Prostate gland (tissue), 2 donors: ENCODE data around the gene OSBP2. TPM values are rescaled to one million over a fixed set of nuclear protein-coding genes. Genes with fewer than 3 reads are reported as not detected.

ENCODE experiments used
- DNase-seq: peaks from one replicate; pipeline ENCODE4 v3.0.0-alpha.2; 2019; ENCODE audit warnings: low spot score
- H3K27ac ChIP-seq, 2 donors: fragments of 200-600 bp; sonication (generic); 2 replicates each; pipeline ENCODE4 v1.5.1; 2017 to 2019
- H3K27me3 ChIP-seq: fragments of 200-600 bp; sonication (generic); replicated peaks from 2 replicates; pipeline ENCODE4 v1.5.1; 2019; ENCODE audit not compliant: insufficient read depth
- H3K36me3 ChIP-seq, 2 donors: fragments of 200-600 bp; sonication (generic); 1 replicate in 1 of 2; 2 replicates in 1 of 2; pipeline versions ENCODE4 v1.5.1 to v1.8.1; 2017 to 2019
- H3K4me1 ChIP-seq: fragments of 200-600 bp; sonication (generic); replicated peaks from 2 replicates; pipeline ENCODE4 v1.5.1; 2019
- H3K4me3 ChIP-seq, 2 donors: fragments of 200-600 bp; sonication (generic); 2 replicates each; pipeline ENCODE4 v1.5.1; 2017 to 2019
- H3K9me3 ChIP-seq: fragments of 200-600 bp; sonication (generic); 2 replicates; pipeline ENCODE4 v1.5.1; 2017
- POLR2A ChIP-seq: fragments of 450-650 bp; IDR thresholded peaks from one replicate; pipeline ENCODE4 v1.6.1; 2016; ENCODE audit warnings: antibody characterized with exemption, mild to moderate bottlenecking
- POLR2AphosphoS5 ChIP-seq: sonication (generic); formaldehyde crosslinking; IDR thresholded peaks from one replicate; pipeline ENCODE4 v1.6.1; 2017; ENCODE audit warnings: antibody characterized with exemption
- WGBS: methylation state at CpG from one replicate; pipeline ENCODE4 v1.1.5; 2018; 5-methylcytosine and 5-hydroxymethylcytosine counted together
- intact Hi-C: fragments of 100-400 bp; cut with DNase I; formaldehyde crosslinking; loops from one replicate; pipeline ENCODE4 v1.14.2; 2022
- total RNA-seq, 2 donors: library from RNA; depleted of rRNA; stranded (reverse); fragments of >200 nt; gene quantifications; one replicate each; pipeline ENCODE4 v1.1.0, GENCODE V29; 2016
- TF ChIP-seq, protein P1 (sequence below), 4 experiments: fragments of 200-600 bp in 2 of 4; fragments of 450-650 bp in 2 of 4; sonication (generic) in 2 of 4; IDR thresholded peaks; 1 replicate in 3 of 4; 2 replicates in 1 of 4; pipeline ENCODE4 v1.5.1; 2016 to 2019; ENCODE audit warnings: antibody characterized with exemption in 4 of 4, mild to moderate bottlenecking in 2 of 4, moderate library complexity in 2 of 4

Gene OSBP2
- total RNA-seq, 2 donors from 2014 or later, result 4.5 to 16.2 TPM

DNA sequence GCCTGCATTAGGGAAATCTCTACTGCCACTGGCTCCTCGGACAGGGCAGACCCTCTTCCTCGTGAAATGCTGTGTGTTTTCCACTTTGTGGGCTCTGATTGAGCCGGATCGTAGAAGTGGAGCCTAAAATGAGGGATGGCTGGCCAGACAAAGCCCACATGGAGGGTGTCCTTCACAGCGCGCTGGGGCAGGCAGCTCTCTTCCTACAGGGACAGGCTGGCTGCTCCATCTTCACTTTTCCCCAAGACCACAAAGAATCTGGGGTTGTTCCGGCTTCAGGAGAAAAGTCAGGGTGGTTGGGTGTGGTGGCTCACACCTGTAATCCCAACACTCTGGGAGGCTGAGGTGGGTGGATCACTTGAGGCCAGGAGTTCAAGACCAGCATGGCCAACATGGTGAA lies 179.0 kb downstream of the OSBP2 start:
- no peak for DNase-seq
- Histone ChIP-seq H3K9me3 (no peaks in the 10 kb centered on the region), H3K36me3 (no peaks in the 10 kb centered on the region), H3K27me3 (no peaks in the 10 kb centered on the region), H3K27ac (no peak overlapping the region), H3K4me1 (no peaks in the 10 kb centered on the region), H3K4me3 (no peak overlapping the region)
- WGBS, result 85% methylated on average over 7 of the region's 7 CpGs
- TF ChIP-seq POLR2A (no peak), POLR2AphosphoS5 (no peak)
- TF ChIP-seq, protein P1, sequence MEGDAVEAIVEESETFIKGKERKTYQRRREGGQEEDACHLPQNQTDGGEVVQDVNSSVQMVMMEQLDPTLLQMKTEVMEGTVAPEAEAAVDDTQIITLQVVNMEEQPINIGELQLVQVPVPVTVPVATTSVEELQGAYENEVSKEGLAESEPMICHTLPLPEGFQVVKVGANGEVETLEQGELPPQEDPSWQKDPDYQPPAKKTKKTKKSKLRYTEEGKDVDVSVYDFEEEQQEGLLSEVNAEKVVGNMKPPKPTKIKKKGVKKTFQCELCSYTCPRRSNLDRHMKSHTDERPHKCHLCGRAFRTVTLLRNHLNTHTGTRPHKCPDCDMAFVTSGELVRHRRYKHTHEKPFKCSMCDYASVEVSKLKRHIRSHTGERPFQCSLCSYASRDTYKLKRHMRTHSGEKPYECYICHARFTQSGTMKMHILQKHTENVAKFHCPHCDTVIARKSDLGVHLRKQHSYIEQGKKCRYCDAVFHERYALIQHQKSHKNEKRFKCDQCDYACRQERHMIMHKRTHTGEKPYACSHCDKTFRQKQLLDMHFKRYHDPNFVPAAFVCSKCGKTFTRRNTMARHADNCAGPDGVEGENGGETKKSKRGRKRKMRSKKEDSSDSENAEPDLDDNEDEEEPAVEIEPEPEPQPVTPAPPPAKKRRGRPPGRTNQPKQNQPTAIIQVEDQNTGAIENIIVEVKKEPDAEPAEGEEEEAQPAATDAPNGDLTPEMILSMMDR (IDR thresholded peaks at IDR 0.05), result no peak
- intact Hi-C loops, result no loop called here

DNA sequence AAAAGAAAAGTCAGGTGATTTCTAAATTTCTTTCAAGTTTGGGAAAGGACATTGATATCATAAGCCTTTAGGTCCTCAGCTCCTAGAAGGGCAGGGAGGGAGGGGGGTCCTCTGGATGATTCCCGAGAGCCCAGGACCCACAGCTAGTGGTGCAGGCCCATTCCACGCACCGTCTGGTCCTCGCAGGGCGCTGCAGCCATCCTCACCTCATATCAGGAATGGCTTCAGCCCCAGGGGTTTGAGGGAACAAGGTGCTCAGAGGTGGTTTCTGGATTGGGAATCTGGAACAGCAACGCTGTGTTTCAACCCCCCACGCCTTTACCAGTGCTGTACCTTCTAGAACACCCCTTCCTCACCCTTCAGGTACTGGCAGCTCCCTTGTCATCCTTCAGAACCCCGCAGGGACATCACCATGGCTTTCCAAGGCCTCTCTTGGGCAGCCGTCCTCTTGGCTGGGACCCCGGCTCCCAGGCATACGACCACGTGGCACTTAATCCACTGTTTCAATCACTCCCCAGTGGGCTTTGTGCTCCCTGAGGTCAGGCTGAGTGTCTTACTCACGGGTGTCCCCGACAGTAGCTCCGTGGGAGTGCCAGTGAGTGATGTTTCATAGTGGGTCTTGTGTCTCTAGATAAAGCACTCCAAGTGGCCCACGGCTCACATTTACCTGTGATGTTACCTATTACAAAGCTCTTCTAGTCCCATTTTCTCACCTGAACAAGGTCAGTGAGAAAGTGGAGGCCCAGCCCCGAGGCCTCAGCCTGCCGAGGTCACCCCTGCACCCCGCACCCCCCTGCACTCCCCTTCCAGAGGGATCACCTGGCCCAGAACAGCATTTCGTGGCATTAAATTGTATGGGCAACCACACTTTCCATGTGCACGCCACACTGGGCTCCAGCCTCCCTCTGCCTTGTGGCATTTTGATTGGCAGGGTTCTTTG lies 180.0 kb downstream of the OSBP2 start:
- intact Hi-C loops, result no loop called here
- no peak for DNase-seq
- TF ChIP-seq POLR2A (no peak), POLR2AphosphoS5 (no peak)
- TF ChIP-seq, protein P1 (IDR thresholded peaks at IDR 0.05), result no peak
- Histone ChIP-seq H3K36me3 (no peaks in the 10 kb centered on the region), H3K27ac (no peak overlapping the region), H3K4me1 (no peaks in the 10 kb centered on the region), H3K4me3 (no peak overlapping the region), H3K27me3 (no peaks in the 10 kb centered on the region), H3K9me3 (no peaks in the 10 kb centered on the region)
- WGBS, result 93% methylated on average over 21 of the region's 21 CpGs

DNA sequence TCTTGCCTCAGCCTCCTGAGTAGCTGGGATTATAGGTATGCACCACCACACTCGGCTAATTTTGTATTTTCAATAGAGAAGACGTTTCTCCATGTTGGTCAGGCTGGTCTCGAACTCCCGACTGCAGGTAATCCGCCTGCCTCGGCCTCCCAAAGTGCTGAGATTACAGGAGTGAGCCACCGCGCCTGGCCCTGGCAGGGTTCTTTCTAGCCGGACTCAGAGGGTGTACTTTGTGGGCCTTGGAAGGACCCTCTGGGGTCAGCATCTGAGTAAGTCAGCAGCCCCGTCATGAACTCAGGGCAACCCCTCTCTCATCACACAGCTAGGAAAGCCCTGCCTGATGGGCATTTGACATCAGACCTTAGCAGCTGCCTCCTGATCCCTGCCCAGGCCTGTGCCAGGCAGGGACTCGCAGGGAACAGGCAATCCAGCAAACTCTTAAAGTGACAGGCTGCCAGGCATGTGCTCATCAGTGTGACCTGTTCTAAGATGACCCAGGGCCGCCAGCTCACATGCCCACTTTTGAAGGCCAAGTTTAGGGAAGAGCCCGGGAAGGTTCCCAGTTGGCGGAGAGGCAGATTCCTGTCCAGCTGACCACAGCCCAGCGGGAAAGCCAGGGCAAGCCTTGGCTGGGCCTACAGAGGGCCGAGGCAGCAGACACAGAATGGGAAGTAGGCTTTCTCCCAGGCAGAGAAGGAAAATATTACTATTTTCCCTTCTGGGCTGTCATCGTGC lies 181.0 kb downstream of the OSBP2 start:
- TF ChIP-seq POLR2AphosphoS5, result no peak
- TF ChIP-seq, protein P1 (IDR thresholded peaks at IDR 0.05), result no peak
- TF ChIP-seq POLR2A, result no peak
- no peak for DNase-seq
- no peaks in the 10 kb centered on the region for H3K9me3 ChIP-seq
- 91% methylated on average over 17 of the region's 17 CpGs for WGBS
- intact Hi-C loops, result no loop called here
- no peaks in the 10 kb centered on the region for H3K27me3 ChIP-seq
- no peak overlapping the region for H3K4me3 ChIP-seq
- no peaks in the 10 kb centered on the region for H3K36me3 ChIP-seq
- H3K27ac ChIP-seq, result no peak overlapping the region
- no peaks in the 10 kb centered on the region for H3K4me1 ChIP-seq

DNA sequence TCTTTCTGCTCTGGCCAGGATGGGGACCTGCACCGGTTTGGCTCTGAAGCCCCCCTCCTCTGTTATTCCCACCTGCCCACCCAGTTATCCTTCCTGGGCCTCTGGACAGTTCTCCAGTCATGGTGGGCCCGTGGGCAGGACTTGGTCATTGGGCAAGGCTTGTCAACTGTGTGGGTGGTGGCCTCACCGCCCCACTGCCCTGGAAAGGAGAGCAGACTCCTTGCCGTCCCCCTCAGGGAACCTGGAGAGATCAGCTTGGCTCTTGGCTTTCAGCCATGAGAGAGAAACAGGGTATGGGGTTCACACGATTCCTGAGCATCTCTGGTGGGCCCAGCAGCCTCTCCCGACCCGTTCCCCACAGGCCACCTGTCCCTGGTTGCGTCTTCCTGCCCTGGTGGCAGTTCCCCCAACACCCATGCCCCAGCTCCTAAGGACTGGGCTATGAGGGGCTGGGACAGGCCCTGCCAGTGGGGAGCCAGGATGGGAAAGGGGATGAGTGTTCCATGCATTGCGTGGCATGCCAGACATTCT lies 181.6 kb downstream of the OSBP2 start:
- no peak for DNase-seq
- H3K4me1 ChIP-seq, result no peaks in the 10 kb centered on the region
- WGBS, result 82% methylated on average over 9 of the region's 9 CpGs
- no peaks in the 10 kb centered on the region for H3K9me3 ChIP-seq
- H3K4me3 ChIP-seq, result no peak overlapping the region
- no peaks in the 10 kb centered on the region for H3K27me3 ChIP-seq
- intact Hi-C loops, result no loop called here
- TF ChIP-seq, protein P1 (IDR thresholded peaks at IDR 0.05), result no peak
- TF ChIP-seq POLR2A (no peak), POLR2AphosphoS5 (no peak)
- H3K36me3 ChIP-seq, result no peaks in the 10 kb centered on the region
- H3K27ac ChIP-seq, result no peak overlapping the region
